22Rv1 (cell line): ENCODE data around the gene PRMT7.

Experiments
- CTCF ChIP-seq: fragments of 450-650 bp; IDR thresholded peaks from 2 replicates; pipeline ENCODE4 v1.5.1; 2017; ENCODE audit warnings: mild to moderate bottlenecking
- ZFX ChIP-seq: fragments of 450-650 bp; IDR thresholded peaks from 2 replicates; pipeline ENCODE4 v1.6.1; 2017; ENCODE audit warnings: antibody characterized with exemption, borderline replicate concordance

DNA sequence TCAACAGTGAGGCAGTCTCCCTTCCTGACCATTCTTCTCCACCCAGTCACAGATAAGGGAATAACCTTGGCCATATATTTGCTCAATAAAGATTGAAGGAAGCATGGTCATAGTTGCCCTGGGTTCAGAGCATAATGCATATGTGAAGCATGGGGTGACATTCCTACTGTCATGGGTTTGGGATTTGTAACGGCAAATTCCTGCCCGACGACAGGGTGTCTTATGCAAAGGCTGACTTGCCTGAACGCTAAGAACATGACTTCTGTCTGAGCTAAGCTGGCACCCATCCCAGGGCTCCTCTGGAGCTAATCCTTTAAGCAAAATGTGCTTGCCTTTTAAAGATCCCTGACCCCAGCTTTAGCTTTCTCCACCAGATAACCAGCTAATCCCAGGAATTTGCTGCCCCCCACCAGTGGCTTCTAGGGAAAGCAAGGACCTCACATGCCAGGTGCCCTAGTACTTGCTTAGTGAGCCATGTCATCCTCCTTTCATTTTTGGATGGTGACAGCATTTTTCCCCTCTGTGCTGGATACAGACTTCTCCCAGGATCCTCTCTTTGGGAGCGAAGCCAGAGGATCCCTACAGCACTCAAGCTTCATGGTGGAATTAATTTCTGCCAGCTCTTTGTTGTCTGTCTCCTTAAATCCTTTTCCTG, 11.8 kb upstream of the PRMT7 start:
- TF ChIP-seq CTCF (no peak), ZFX (no peak)
